ENCODE results near the gene WDCP.

DNA sequence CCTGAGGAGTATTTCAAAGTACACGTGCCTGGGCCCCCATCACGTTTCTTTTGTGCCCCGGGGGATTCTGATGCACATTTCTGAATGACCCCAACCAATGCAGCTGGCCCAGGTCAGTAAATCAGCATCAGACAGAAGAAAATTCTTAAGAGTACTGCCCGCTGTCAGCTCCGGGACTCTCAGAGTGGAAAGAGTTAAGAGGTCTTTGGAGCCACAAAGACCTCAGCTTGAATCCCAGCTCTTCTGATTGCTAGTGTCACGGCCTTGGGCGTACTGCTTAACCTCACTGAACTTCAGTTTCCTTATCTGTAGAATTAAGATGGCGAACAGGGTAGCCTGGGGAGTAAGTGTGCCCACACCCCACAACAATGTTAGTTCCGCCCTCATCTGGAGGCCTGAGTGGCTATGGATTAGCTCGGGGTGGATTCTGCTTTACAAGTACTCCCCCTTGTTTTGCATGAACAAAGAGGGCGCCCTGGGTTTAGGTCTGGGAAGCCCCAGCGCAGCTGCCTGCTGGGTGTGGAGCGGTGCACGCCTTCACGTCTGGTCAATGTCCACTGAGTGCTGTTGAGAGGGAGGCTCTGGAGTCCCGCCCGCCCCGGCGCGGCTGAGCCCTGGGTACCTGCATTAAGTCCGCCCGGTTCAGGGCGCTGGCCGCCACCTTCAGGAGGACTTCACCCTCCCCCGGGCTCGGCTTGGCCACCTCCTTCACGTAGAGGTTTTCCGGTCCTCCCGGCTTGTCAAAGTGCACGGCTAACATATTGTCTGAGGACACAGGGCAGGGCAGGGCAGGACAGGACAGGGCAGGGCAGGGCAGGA lies 36.6 kb upstream of the WDCP start:
- TF ChIP-seq CTCF (IDR thresholded peaks at IDR 0.05; ENCODE audit: low read length) (no peak), EZH2 (IDR thresholded peaks at IDR 0.05; ENCODE audit: borderline replicate concordance, low read length) (no peak)

Data from OCI-LY1 (cell line).